Trophoblast cell (in vitro differentiated cells and primary cell): ENCODE data around the gene SSC4D.
"Not testable (repeated sequence)": the region's sequence is repeated elsewhere in the genome, so short reads cannot be mapped to it uniquely, and the experiment has no call there.

Experiments used
- DNase-seq, 2 donors: peaks; one replicate each; pipeline ENCODE4 v3.0.0-alpha.2; 2016
- H2AFZ ChIP-seq: 2 replicates; pipeline ENCODE4 v1.6.1; 2013; ENCODE audit warnings: low read length, moderate library complexity, mild to moderate bottlenecking; ENCODE audit not compliant: insufficient read depth, poor library complexity
- H2AK5ac ChIP-seq: 2 replicates; pipeline ENCODE4 v1.6.1; 2013; ENCODE audit warnings: mild to moderate bottlenecking, low read length
- H2BK120ac ChIP-seq: 2 replicates; pipeline ENCODE4 v1.6.1; 2013; ENCODE audit warnings: low read length, mild to moderate bottlenecking, moderate library complexity; ENCODE audit not compliant: insufficient read depth, poor library complexity
- H2BK12ac ChIP-seq: 2 replicates; pipeline ENCODE4 v1.6.1; 2013; ENCODE audit warnings: mild to moderate bottlenecking, low read length, moderate library complexity
- H2BK5ac ChIP-seq: 2 replicates; pipeline ENCODE4 v1.6.1; 2013; ENCODE audit warnings: low read length, low read depth, moderate library complexity, mild to moderate bottlenecking; ENCODE audit not compliant: poor library complexity
- H3K14ac ChIP-seq: 2 replicates; pipeline ENCODE4 v1.6.1; 2013; ENCODE audit warnings: mild to moderate bottlenecking, low read length
- H3K18ac ChIP-seq: 2 replicates; pipeline ENCODE4 v1.6.1; 2013; ENCODE audit warnings: mild to moderate bottlenecking, low read length
- H3K23ac ChIP-seq: 2 replicates; pipeline ENCODE4 v1.6.1; 2013; ENCODE audit warnings: low read length
- H3K27ac ChIP-seq: 2 replicates; pipeline ENCODE4 v1.5.1; 2013; ENCODE audit warnings: low read depth, mild to moderate bottlenecking, inconsistent platforms, low read length, moderate library complexity
- H3K27me3 ChIP-seq: 2 replicates; pipeline ENCODE4 v1.6.1; 2013; ENCODE audit warnings: inconsistent platforms, mild to moderate bottlenecking, low read length, moderate library complexity; ENCODE audit not compliant: insufficient read depth
- H3K36me3 ChIP-seq, 2 experiments: 1 replicate in 1 of 2; 2 replicates in 1 of 2; pipeline ENCODE4 v1.6.1; 2013; ENCODE audit warnings: low read length in 2 of 2, mild to moderate bottlenecking in 2 of 2, moderate library complexity in 1 of 2; ENCODE audit not compliant: insufficient read depth in 2 of 2, control insufficient read depth in 1 of 2
- H3K4ac ChIP-seq: 2 replicates; pipeline ENCODE4 v1.6.1; 2013; ENCODE audit warnings: low read depth, mild to moderate bottlenecking, low read length, moderate library complexity
- H3K4me1 ChIP-seq, 2 experiments: 1 replicate in 1 of 2; 2 replicates in 1 of 2; pipeline ENCODE4 v1.6.1; 2013; ENCODE audit warnings: low read length in 2 of 2, mild to moderate bottlenecking in 2 of 2, moderate library complexity in 1 of 2; ENCODE audit not compliant: insufficient read depth in 2 of 2, control insufficient read depth in 1 of 2
- H3K4me2 ChIP-seq: 2 replicates; pipeline ENCODE4 v1.6.1; 2013; ENCODE audit warnings: inconsistent platforms, mild to moderate bottlenecking, low read length, moderate library complexity
- H3K4me3 ChIP-seq: 2 replicates; pipeline ENCODE4 v1.5.1; 2013; ENCODE audit warnings: mild to moderate bottlenecking, low read depth, low read length, inconsistent platforms
- H3K79me1 ChIP-seq: one replicate; pipeline ENCODE4 v1.6.1; 2013; ENCODE audit warnings: low read length
- H3K79me2 ChIP-seq: 2 replicates; pipeline ENCODE4 v1.6.1; 2013; ENCODE audit warnings: low read length, mild to moderate bottlenecking; ENCODE audit not compliant: control insufficient read depth, insufficient read depth, poor library complexity
- H3K9ac ChIP-seq: 2 replicates; pipeline ENCODE4 v1.6.1; 2013; ENCODE audit warnings: mild to moderate bottlenecking, low read length
- H3K9me3 ChIP-seq: 2 replicates; pipeline ENCODE4 v1.6.1; 2013; ENCODE audit warnings: low read depth, mild to moderate bottlenecking, control low read depth, inconsistent platforms, low read length; ENCODE audit not compliant: insufficient read depth
- H4K12ac ChIP-seq: 2 replicates; pipeline ENCODE4 v1.6.1; 2013; ENCODE audit warnings: low read depth, mild to moderate bottlenecking, low read length, moderate library complexity
- H4K8ac ChIP-seq: 2 replicates; pipeline ENCODE4 v1.6.1; 2013; ENCODE audit warnings: low read depth, mild to moderate bottlenecking, low read length, moderate library complexity
- H4K91ac ChIP-seq: one replicate; pipeline ENCODE4 v1.6.1; 2013; ENCODE audit warnings: low read depth, mild to moderate bottlenecking, low read length, moderate library complexity
- WGBS: extraction: QIAGEN DNeasy Blood & Tissue Kit; methylation state at CpG from one replicate; pipeline ENCODE4 v1.1.7; 2013; ENCODE audit warnings: missing lambda C conversion rate; ENCODE audit not compliant: insufficient read length, insufficient coverage; ENCODE audit errors: extremely low coverage; 5-methylcytosine and 5-hydroxymethylcytosine counted together

Gene SSC4D

GRCh38 chr7:76368190-76368589, 41.3 kb downstream of the SSC4D start:
- H3K14ac ChIP-seq: no peak overlapping the region
- no peak overlapping the region for H4K12ac ChIP-seq
- no peaks in the 10 kb centered on the region for H3K36me3 ChIP-seq
- no peak overlapping the region for H3K4me3 ChIP-seq
- no peak overlapping the region for H2BK5ac ChIP-seq
- H3K27ac ChIP-seq: no peak overlapping the region
- no peak overlapping the region for H3K18ac ChIP-seq
- WGBS: no CpG with 5 or more reads among the region's 8 CpGs
- peaks cover 9 to 12% of the 10 kb centered on the region in 2 experiments for H3K4me1 ChIP-seq
- H3K27me3 ChIP-seq: no peaks in the 10 kb centered on the region
- H4K91ac ChIP-seq: no peak overlapping the region
- no peak overlapping the region for H3K23ac ChIP-seq
- no peak for DNase-seq
- peaks cover 3% of the 10 kb centered on the region for H3K79me1 ChIP-seq
- no peak overlapping the region for H2BK12ac ChIP-seq
- no peak overlapping the region for H4K8ac ChIP-seq
- no peak overlapping the region for H3K4ac ChIP-seq
- no peak overlapping the region for H2BK120ac ChIP-seq
- peaks cover 5% of the 10 kb centered on the region for H3K9me3 ChIP-seq
- H2AK5ac ChIP-seq: no peak overlapping the region
- H2AFZ ChIP-seq: no peak overlapping the region
- no peak overlapping the region for H3K4me2 ChIP-seq
- H3K79me2 ChIP-seq: peaks cover 1% of the 10 kb centered on the region
- no peak overlapping the region for H3K9ac ChIP-seq

GRCh38 chr7:76364198-76364584, 45.3 kb downstream of the SSC4D start:
- peak; percentile 66 to 71 for DNase-seq
- H2AK5ac ChIP-seq: no peak overlapping the region
- H2BK120ac ChIP-seq: no peak overlapping the region
- H4K91ac ChIP-seq: no peak overlapping the region
- H3K23ac ChIP-seq: no peak overlapping the region
- H3K79me2 ChIP-seq: peaks cover 6% of the 10 kb centered on the region
- WGBS: no CpG with 5 or more reads among the region's 4 CpGs
- H2BK12ac ChIP-seq: no peak overlapping the region
- no peak overlapping the region for H3K27ac ChIP-seq
- no peak overlapping the region for H3K4me3 ChIP-seq
- H2AFZ ChIP-seq: no peak overlapping the region
- peaks cover 9% of the 10 kb centered on the region for H3K79me1 ChIP-seq
- no peak overlapping the region for H3K9ac ChIP-seq
- no peak overlapping the region for H3K14ac ChIP-seq
- H3K18ac ChIP-seq: no peak overlapping the region
- peaks cover 9 to 11% of the 10 kb centered on the region in 2 experiments for H3K4me1 ChIP-seq
- H3K36me3 ChIP-seq: no peaks in the 10 kb centered on the region
- H3K9me3 ChIP-seq: peaks cover 5% of the 10 kb centered on the region
- H3K4ac ChIP-seq: no peak overlapping the region
- no peak overlapping the region for H4K12ac ChIP-seq
- no peak overlapping the region for H2BK5ac ChIP-seq
- no peak overlapping the region for H4K8ac ChIP-seq
- no peaks in the 10 kb centered on the region for H3K27me3 ChIP-seq
- H3K4me2 ChIP-seq: no peak overlapping the region

GRCh38 chr7:76363754-76364153, 45.7 kb downstream of the SSC4D start:
- not testable (repeated sequence) for H3K9ac ChIP-seq, H2BK12ac ChIP-seq, H2BK120ac ChIP-seq, H2AK5ac ChIP-seq, H3K4ac ChIP-seq, H3K4me2 ChIP-seq, H3K14ac ChIP-seq, DNase-seq, H4K8ac ChIP-seq, H3K27ac ChIP-seq, H3K23ac ChIP-seq, H3K4me3 ChIP-seq, H2BK5ac ChIP-seq, H2AFZ ChIP-seq, H3K4me1 ChIP-seq, H3K27me3 ChIP-seq, H3K79me2 ChIP-seq, H3K9me3 ChIP-seq, H3K18ac ChIP-seq, H4K12ac ChIP-seq, H4K91ac ChIP-seq, H3K36me3 ChIP-seq
- peaks cover 11% of the 10 kb centered on the region for H3K79me1 ChIP-seq
- WGBS: no CpG with 5 or more reads among the region's 3 CpGs

- Histone ChIP-seq H3K23ac (no peak overlapping the region), H3K18ac (peak overlapping the region; percentile 53), H3K27ac (peak overlapping the region; percentile 1), H4K8ac (peak overlapping the region; percentile 95), H3K4me2 (peak overlapping the region; percentile 82), H2BK120ac (peak overlapping the region; percentile 91), H3K14ac (peak overlapping the region; percentile 58), H3K4me3 (no peak overlapping the region), H3K4me1 (peaks cover 9 to 11% of the 10 kb centered on the region in 2 experiments), H3K9ac (peak overlapping the region; percentile 70), H3K27me3 (no peaks in the 10 kb centered on the region), H3K9me3 (no peaks in the 10 kb centered on the region), H3K79me2 (peaks cover 15% of the 10 kb centered on the region), H2BK12ac (no peak overlapping the region), H2AK5ac (peak overlapping the region; percentile 93), H4K12ac (peak overlapping the region; percentile 63), H3K36me3 (peaks cover 0 to 2% of the 10 kb centered on the region in 2 experiments), H3K4ac (peak overlapping the region; percentile 69), H2AFZ (peak overlapping the region; percentile 96), H4K91ac (peak overlapping the region; percentile 91), H2BK5ac (no peak overlapping the region), H3K79me1 (peaks cover 21% of the 10 kb centered on the region)
- WGBS: no CpG with 5 or more reads among the region's 17 CpGs
- peak; percentile 60 to 77 for DNase-seq
These were observed 49.4 kb downstream of the SSC4D start for GRCh38 chr7:76359978-76360638.
